SK-N-SH (cell line): ENCODE results near the gene CSKMT.
"Not testable (repeated sequence)": the region's sequence is repeated elsewhere in the genome, so short reads cannot be mapped to it uniquely, and the experiment has no call there.

Experiments
- CTCF ChIP-seq: fragments of 200-600 bp; sonication (generic); IDR thresholded peaks from 2 replicates; pipeline ENCODE4 v1.6.1; 2017; ENCODE audit warnings: antibody characterized with exemption, mild to moderate bottlenecking, moderate library complexity
- ELF1 ChIP-seq: IDR thresholded peaks from 2 replicates; pipeline ENCODE4 v1.4.0; 2012
- EP300 ChIP-seq, 2 experiments: IDR thresholded peaks; 2 replicates each; pipeline versions ENCODE4 v1.4.0 to v1.6.1; 2012; ENCODE audit warnings: borderline replicate concordance in 1 of 2, low read depth in 1 of 2, low read length in 1 of 2
- FOSL2 ChIP-seq: IDR thresholded peaks from 2 replicates; pipeline ENCODE4 v1.4.0; 2012; ENCODE audit warnings: low read depth, mild to moderate bottlenecking, moderate library complexity, borderline replicate concordance
- FOXJ3 ChIP-seq: sonication (generic); formaldehyde crosslinking; IDR thresholded peaks from 2 replicates; pipeline ENCODE4 v1.5.1; 2020; ENCODE audit warnings: mild to moderate bottlenecking, missing genetic modification reagents
- FOXM1 ChIP-seq: IDR thresholded peaks from 2 replicates; pipeline ENCODE4 v1.4.0; 2012; ENCODE audit warnings: low read depth, mild to moderate bottlenecking
- GABPA ChIP-seq: IDR thresholded peaks from 2 replicates; pipeline ENCODE4 v1.4.0; 2012; ENCODE audit warnings: low read depth, mild to moderate bottlenecking
- MXI1 ChIP-seq: IDR thresholded peaks from 2 replicates; pipeline ENCODE4 v1.6.1; 2012; ENCODE audit warnings: mild to moderate bottlenecking, low read depth, low read length, improper control_type of control experiment
- PBX3 ChIP-seq: IDR thresholded peaks from 2 replicates; pipeline ENCODE4; 2012
- POLR2AphosphoS5 ChIP-seq: IDR thresholded peaks from 2 replicates; pipeline ENCODE4 v1.6.1; 2012; ENCODE audit warnings: low read depth, low read length
- RAD21 ChIP-seq: IDR thresholded peaks from 2 replicates; pipeline ENCODE4 v1.6.1; 2012; ENCODE audit warnings: mild to moderate bottlenecking, low read length
- RCOR1 ChIP-seq: fragments of 150-350 bp; IDR thresholded peaks from 2 replicates; pipeline ENCODE4 v1.6.1; 2017; ENCODE audit warnings: antibody characterized with exemption, low read length
- TCF12 ChIP-seq: IDR thresholded peaks from 2 replicates; pipeline ENCODE4 v1.4.0; 2012
- YY1 ChIP-seq: IDR thresholded peaks from 2 replicates; pipeline ENCODE4 v1.4.0; 2012; ENCODE audit warnings: low read depth, mild to moderate bottlenecking

- not testable (repeated sequence) for TF ChIP-seq POLR2AphosphoS5; FOSL2; YY1; FOXJ3; CTCF; EP300 (IDR thresholded peaks at IDR 0.05; ENCODE audit: borderline replicate concordance in 1 of 2, low read depth in 1 of 2, low read length in 1 of 2); PBX3; MXI1; GABPA; RCOR1; FOXM1; ELF1; RAD21; TCF12
These were observed 48.2 kb upstream of the CSKMT start for GRCh38 chr11:62616957-62617356.
